SU-DHL-6 (cell line): ENCODE results near the gene SPOCK1.

Experiments used
- CTCF ChIP-seq: fragments of 200-600 bp; sonication (generic); IDR thresholded peaks from one replicate; pipeline ENCODE4 v1.5.1; 2017; ENCODE audit warnings: antibody characterized with exemption, mild to moderate bottlenecking, low read length, moderate library complexity; ENCODE audit not compliant: insufficient read depth, poor library complexity, severe bottlenecking
- EZH2phosphoT487 ChIP-seq: fragments of 200-600 bp; sonication (generic), shearing (Covaris generic); conservative IDR thresholded peaks from 2 replicates; pipeline ENCODE4 v1.6.1; 2018; ENCODE audit warnings: mild to moderate bottlenecking, antibody characterized with exemption, low read length, moderate library complexity, mixed read lengths

- TF ChIP-seq CTCF (no peak), EZH2phosphoT487 (no peak)
Measured at GRCh38 chr5:137268646-137269045, 230.5 kb downstream of the SPOCK1 start.
